ENCODE data around the gene HGFAC. TPM values are rescaled to one million over a fixed set of nuclear protein-coding genes. Genes with fewer than 3 reads are reported as not detected.

Gene HGFAC
- total and polyA plus RNA-seq, 2 of the 13 experiments (the other 11 are each of a cell fraction or from before 2014, with no cell fraction given): 8.5 to 63.6 TPM

GRCh38 chr4:3441501-3442459 lies at the start of gene HGFAC (continued):
- TF ChIP-seq STAT6 (CRISPR knock-in tag; IDR thresholded peaks at IDR 0.05; ENCODE audit: borderline replicate concordance): no peak
- TF ChIP-seq CREM (IDR thresholded peaks at IDR 0.05): no peak; the same call in 1 of the 2 replicates
- no peak for TF ChIP-seq CREM (CRISPR knock-in tag; IDR thresholded peaks at IDR 0.05)
- TF ChIP-seq MYNN (CRISPR knock-in tag; IDR thresholded peaks at IDR 0.05; ENCODE audit: low read depth): no peak
- TF ChIP-seq RAD51 (IDR thresholded peaks at IDR 0.05; ENCODE audit: borderline replicate concordance): no peak
- no peak for TF ChIP-seq KDM4B (CRISPR knock-in tag; IDR thresholded peaks at IDR 0.05)
- TF ChIP-seq PHF21A (CRISPR knock-in tag; IDR thresholded peaks at IDR 0.05): peak; percentile 52; the same call in 1 of the 2 replicates
- peak; percentile 93 for TF ChIP-seq THRA (CRISPR knock-in tag; IDR thresholded peaks at IDR 0.05; ENCODE audit: borderline replicate concordance)
- peak; percentile 82 for TF ChIP-seq HNRNPUL1 (IDR thresholded peaks at IDR 0.05; ENCODE audit: low read depth, low read length)
- no peak for TF ChIP-seq REST (IDR thresholded peaks at IDR 0.05; ENCODE audit: borderline replicate concordance in 1 of 2, low read depth in 1 of 2, low read length in 2 of 2)
- TF ChIP-seq ZNF276 (CRISPR knock-in tag; IDR thresholded peaks at IDR 0.05; ENCODE audit: low read depth): no peak
- peak; percentile 26; the same call in 1 of the 2 replicates for TF ChIP-seq ISL2 (CRISPR knock-in tag; IDR thresholded peaks at IDR 0.05)
- no peak for TF ChIP-seq GTF2F1 (IDR thresholded peaks at IDR 0.05; ENCODE audit: low read length)
- no peak for TF ChIP-seq LBX2 (CRISPR knock-in tag; IDR thresholded peaks at IDR 0.05; ENCODE audit: borderline replicate concordance)
- TF ChIP-seq AGO2 (optimal IDR thresholded peaks at IDR 0.05; ENCODE audit: low read depth, low read length): no peak
- no peak for TF ChIP-seq ZNF724P (CRISPR knock-in tag; IDR thresholded peaks at IDR 0.05; ENCODE audit: borderline replicate concordance)
- TF ChIP-seq ZNF552 (CRISPR knock-in tag; IDR thresholded peaks at IDR 0.05; ENCODE audit: borderline replicate concordance): peak; percentile 36; the same call in 1 of the 2 replicates
- TF ChIP-seq CCAR2 (optimal IDR thresholded peaks at IDR 0.05; ENCODE audit: low read depth, low read length): no peak

Data from HepG2 (cell line).